GM23338 (cell line): ENCODE results near the gene FBLIM1. TPM values are rescaled to one million over a fixed set of nuclear protein-coding genes. Genes with fewer than 3 reads are reported as not detected.

Source experiments
- ATAC-seq: fragments of 200-7000 bp; cut with Tn5 transposase; 3 replicates; pipeline ENCODE4 v1.9.1; 2020
- DNase-seq: peaks from one replicate; pipeline ENCODE4 v3.0.0-alpha.2; 2015; ENCODE audit warnings: low spot score
- H2AFZ ChIP-seq: fragments of 200-600 bp; sonication (generic); 2 replicates; pipeline ENCODE4 v1.8.0; 2016; ENCODE audit warnings: antibody characterized with exemption, mild to moderate bottlenecking, moderate library complexity
- H3F3A ChIP-seq: fragments of 200-600 bp; sonication (generic); replicated peaks from 2 replicates; pipeline ENCODE4 v1.8.0; 2017; ENCODE audit warnings: antibody characterized with exemption, mixed run types, low read depth
- H3K27ac ChIP-seq: fragments of 200-600 bp; sonication (generic); 2 replicates; pipeline ENCODE4 v1.6.1; 2016; ENCODE audit warnings: low read depth
- H3K27me3 ChIP-seq: fragments of 200-600 bp; sonication (generic); 2 replicates; pipeline ENCODE4 v1.8.0; 2016; ENCODE audit warnings: mild to moderate bottlenecking, mixed run types, moderate library complexity; ENCODE audit not compliant: insufficient read depth
- H3K36me3 ChIP-seq: fragments of 200-600 bp; sonication (generic); 2 replicates; pipeline ENCODE4 v1.8.0; 2016; ENCODE audit warnings: mild to moderate bottlenecking; ENCODE audit not compliant: insufficient read depth
- H3K4me1 ChIP-seq: fragments of 200-600 bp; sonication (generic); 2 replicates; pipeline ENCODE4 v1.8.0; 2016; ENCODE audit warnings: mild to moderate bottlenecking, moderate library complexity; ENCODE audit not compliant: insufficient read depth
- H3K4me2 ChIP-seq: fragments of 200-600 bp; sonication (generic); 2 replicates; pipeline ENCODE4 v1.7.1; 2017; ENCODE audit warnings: mixed run types
- H3K4me3 ChIP-seq: fragments of 200-600 bp; sonication (generic); 2 replicates; pipeline ENCODE4 v1.6.1; 2016; ENCODE audit warnings: mixed run types
- H3K79me2 ChIP-seq: fragments of 200-600 bp; sonication (generic); replicated peaks from 2 replicates; pipeline ENCODE4 v1.8.0; 2017; ENCODE audit warnings: mild to moderate bottlenecking; ENCODE audit not compliant: insufficient read depth
- H3K9me2 ChIP-seq: fragments of 200-600 bp; sonication (generic); 2 replicates; pipeline ENCODE4 v1.8.0; 2017; ENCODE audit not compliant: insufficient read depth
- H4K20me1 ChIP-seq: fragments of 200-600 bp; sonication (generic); replicated peaks from 2 replicates; pipeline ENCODE4 v1.8.0; 2017; ENCODE audit warnings: mild to moderate bottlenecking; ENCODE audit not compliant: insufficient read depth
- H3K27ac Mint-ChIP-seq: 2 replicates; pipeline ENCODE4 v1.8.0; 2020; ENCODE audit warnings: inconsistent platforms, mild to moderate bottlenecking, moderate library complexity, mixed read lengths
- H3K27me3 Mint-ChIP-seq: 3 replicates; pipeline ENCODE4 v1.8.0; 2022; ENCODE audit warnings: low read depth, mild to moderate bottlenecking, moderate library complexity, mixed read lengths, inconsistent platforms; ENCODE audit not compliant: insufficient read depth, poor library complexity
- H3K36me3 Mint-ChIP-seq: 3 replicates; pipeline ENCODE4 v1.8.0; 2021; ENCODE audit warnings: low read depth, mild to moderate bottlenecking, inconsistent platforms, moderate library complexity, mixed read lengths
- H3K4me1 Mint-ChIP-seq: 3 replicates; pipeline ENCODE4 v1.8.0; 2020; ENCODE audit warnings: mild to moderate bottlenecking, inconsistent platforms, mixed read lengths
- H3K4me3 Mint-ChIP-seq: 3 replicates; pipeline ENCODE4 v1.8.0; 2021; ENCODE audit warnings: moderate library complexity, mild to moderate bottlenecking, inconsistent platforms, mixed read lengths
- H3K9me3 Mint-ChIP-seq: 3 replicates; pipeline ENCODE4 v1.8.0; 2020; ENCODE audit warnings: moderate library complexity, mild to moderate bottlenecking, inconsistent platforms, mixed read lengths
- CREB1 ChIP-seq: fragments of 250-450 bp; sonication (Bioruptor Pico); IDR thresholded peaks from 2 replicates; pipeline ENCODE4 v1.5.0; 2020; ENCODE audit warnings: low read depth, mild to moderate bottlenecking, moderate library complexity
- EZH2phosphoT487 ChIP-seq: fragments of 200-600 bp; sonication (generic); IDR thresholded peaks from one replicate; pipeline ENCODE4 v1.8.1; 2018; ENCODE audit warnings: antibody characterized with exemption; ENCODE audit not compliant: unreplicated experiment
- JUNB ChIP-seq: IDR thresholded peaks from one replicate; pipeline ENCODE4 v1.6.1; 2016; ENCODE audit warnings: antibody characterized with exemption; ENCODE audit not compliant: unreplicated experiment
- NANOG ChIP-seq: IDR thresholded peaks from 2 replicates; pipeline ENCODE4 v1.6.1; 2016; ENCODE audit warnings: antibody characterized with exemption, borderline replicate concordance
- POLR2AphosphoS5 ChIP-seq: IDR thresholded peaks from 2 replicates; pipeline ENCODE4 v1.6.1; 2016; ENCODE audit warnings: antibody characterized with exemption, low read depth
- ZNF114 ChIP-seq: fragments of 250-450 bp; sonication (Bioruptor Pico); IDR thresholded peaks from 2 replicates; pipeline ENCODE4 v1.5.0; 2020; ENCODE audit warnings: mild to moderate bottlenecking, moderate library complexity
- ZNF462 ChIP-seq: fragments of 250-450 bp; sonication (Bioruptor Pico); IDR thresholded peaks from 2 replicates; pipeline ENCODE4 v1.5.0; 2020; ENCODE audit warnings: mild to moderate bottlenecking, moderate library complexity
- polyA plus RNA-seq: library from polyadenylated mRNA; unstranded; fragments of >200 nt; fragmentation: Nextera tagmentation; extraction: Ambion mirVana; gene quantifications from 2 replicates; pipeline ENCODE4 v1.2.1, GENCODE V29; 2016
- total RNA-seq: library from RNA; depleted of rRNA; stranded (reverse); fragments of >200 nt; shearing (Covaris generic); gene quantifications from 2 replicates; pipeline ENCODE4 v1.2.3, GENCODE V29; 2014
- TF ChIP-seq, protein P1 (sequence below): IDR thresholded peaks from 2 replicates; pipeline ENCODE4 v1.6.1; 2016; ENCODE audit warnings: antibody characterized with exemption

Gene FBLIM1
- total and polyA plus RNA-seq, 2 experiments from 2014 or later = 41.7 to 81.7 TPM

- no peaks in the 10 kb centered on the region; the same call in 1 of the 2 replicates for H3K36me3 ChIP-seq
- DNase-seq = no peak
- Mint-ChIP-seq H3K4me1 (no peaks in the 10 kb centered on the region), H3K36me3 (peaks cover 29% of the 10 kb centered on the region), H3K27me3 (no peaks in the 10 kb centered on the region), H3K27ac (no peak overlapping the region), H3K9me3 (no peaks in the 10 kb centered on the region), H3K4me3 (no peak overlapping the region)
- H3K4me2 ChIP-seq = no peak overlapping the region
- peaks cover 1% of the 10 kb centered on the region for H4K20me1 ChIP-seq
- no peak overlapping the region for H2AFZ ChIP-seq
- no peaks in the 10 kb centered on the region for H3K9me2 ChIP-seq
- H3F3A ChIP-seq = 0 out of 2 replicates have a peak, but pooled peaks cover 4% of the 10 kb centered on the region
- no peak overlapping the region for H3K27ac ChIP-seq
- H3K4me3 ChIP-seq = no peak overlapping the region
- TF ChIP-seq POLR2AphosphoS5 (no peak), NANOG (no peak), JUNB (no peak), ZNF462 (CRISPR knock-in tag) (no peak), CREB1 (CRISPR knock-in tag) (no peak), EZH2phosphoT487 (no peak), ZNF114 (no peak)
- TF ChIP-seq, protein P1, sequence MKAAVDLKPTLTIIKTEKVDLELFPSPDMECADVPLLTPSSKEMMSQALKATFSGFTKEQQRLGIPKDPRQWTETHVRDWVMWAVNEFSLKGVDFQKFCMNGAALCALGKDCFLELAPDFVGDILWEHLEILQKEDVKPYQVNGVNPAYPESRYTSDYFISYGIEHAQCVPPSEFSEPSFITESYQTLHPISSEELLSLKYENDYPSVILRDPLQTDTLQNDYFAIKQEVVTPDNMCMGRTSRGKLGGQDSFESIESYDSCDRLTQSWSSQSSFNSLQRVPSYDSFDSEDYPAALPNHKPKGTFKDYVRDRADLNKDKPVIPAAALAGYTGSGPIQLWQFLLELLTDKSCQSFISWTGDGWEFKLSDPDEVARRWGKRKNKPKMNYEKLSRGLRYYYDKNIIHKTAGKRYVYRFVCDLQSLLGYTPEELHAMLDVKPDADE = no peak
- H3K27me3 ChIP-seq = no peaks in the 10 kb centered on the region
- ATAC-seq = no peak
- peaks cover 7% of the 10 kb centered on the region; the same call in 1 of the 2 replicates for H3K79me2 ChIP-seq
- H3K4me1 ChIP-seq = no peaks in the 10 kb centered on the region
Measured at GRCh38 chr1:15718199-15718601, 40.4 kb upstream of the FBLIM1 start.
